SU-DHL-6 (cell line): ENCODE results near the gene ZNF181.

Experiments used
- CTCF ChIP-seq: fragments of 200-600 bp; sonication (generic); IDR thresholded peaks from one replicate; pipeline ENCODE4 v1.5.1; 2017; ENCODE audit warnings: antibody characterized with exemption, mild to moderate bottlenecking, low read length, moderate library complexity; ENCODE audit not compliant: insufficient read depth, poor library complexity, severe bottlenecking
- EZH2phosphoT487 ChIP-seq: fragments of 200-600 bp; sonication (generic), shearing (Covaris generic); conservative IDR thresholded peaks from 2 replicates; pipeline ENCODE4 v1.6.1; 2018; ENCODE audit warnings: mild to moderate bottlenecking, antibody characterized with exemption, low read length, moderate library complexity, mixed read lengths

GRCh38 chr19:34731964-34732363, 2.1 kb upstream of the ZNF181 start:
- no peak for TF ChIP-seq CTCF
- no peak for TF ChIP-seq EZH2phosphoT487
